GM15510 (cell line): Measurements from ENCODE around the gene USH2A.

Experiments used
- POLR2A ChIP-seq: IDR thresholded peaks from 3 replicates; pipeline ENCODE4 v1.6.1; 2011; ENCODE audit warnings: borderline replicate concordance; ENCODE audit not compliant: insufficient read length; ENCODE audit errors: extremely low read depth

USH2A gene

DNA sequence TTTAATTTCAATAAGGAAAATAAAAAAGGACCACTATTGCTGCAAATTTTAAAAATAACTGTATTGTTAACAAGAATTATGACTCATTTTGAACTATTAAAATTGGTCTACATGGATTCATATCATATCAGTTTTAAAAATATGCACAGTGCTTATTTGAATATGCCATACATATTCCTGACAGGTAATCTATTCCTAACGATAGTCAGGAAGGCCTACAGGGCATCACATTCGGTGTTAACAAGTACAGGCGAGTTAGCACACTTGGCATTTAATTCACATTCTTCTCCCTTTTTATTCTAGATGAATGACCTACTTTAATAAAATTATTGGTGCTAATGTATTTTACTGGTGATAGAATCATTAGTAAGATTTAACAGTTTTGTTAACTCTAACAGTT lies 174.6 kb downstream of the USH2A start:
- TF ChIP-seq POLR2A = no peak

DNA sequence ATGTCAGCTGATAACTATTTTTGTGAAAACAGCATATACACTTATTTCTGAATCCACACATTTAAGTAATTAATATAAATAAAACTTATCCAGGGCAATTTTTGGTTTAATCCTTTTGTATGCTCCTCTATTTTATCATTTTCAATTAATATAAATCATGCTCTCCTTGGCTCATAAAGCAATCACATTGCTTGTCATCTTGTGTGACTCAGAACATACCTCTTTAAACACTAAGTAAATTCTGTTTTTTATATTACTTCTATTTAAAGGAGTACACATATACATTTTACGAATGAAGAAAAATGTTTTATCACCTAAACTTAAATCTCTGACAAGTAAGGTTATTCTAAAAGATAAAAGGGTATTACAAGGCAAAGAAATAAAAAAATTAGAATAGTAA lies 175.3 kb downstream of the USH2A start:
- TF ChIP-seq POLR2A = no peak

DNA sequence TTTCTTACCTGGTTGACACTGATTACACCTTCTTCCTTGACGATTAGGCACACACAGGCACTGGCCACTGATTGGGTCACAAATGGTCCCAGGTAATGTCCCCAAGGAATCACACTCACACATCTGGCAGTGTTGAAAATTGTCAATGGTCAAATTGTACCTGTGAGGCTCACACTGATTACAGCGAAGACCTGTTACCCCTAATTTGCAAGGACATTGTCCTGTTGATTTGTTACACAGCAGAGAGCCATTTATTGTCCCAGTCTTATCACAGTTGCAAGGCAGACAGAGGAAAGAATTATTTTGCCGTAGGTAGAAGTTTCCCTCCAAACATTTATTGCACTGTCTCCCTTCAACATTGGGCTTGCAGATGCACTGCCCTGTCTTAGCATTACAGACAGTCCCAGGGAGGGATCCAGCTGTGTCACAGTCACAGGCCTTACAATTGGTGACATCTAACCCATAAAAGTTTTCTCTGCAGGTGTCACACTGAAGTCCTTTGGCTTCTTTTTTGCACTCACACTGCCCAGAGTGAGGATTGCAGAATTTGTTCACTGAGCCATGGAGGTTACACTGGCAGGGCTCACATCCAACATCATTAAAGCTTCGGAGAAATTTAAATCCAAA lies 176.6 kb downstream of the USH2A start:
- no peak for TF ChIP-seq POLR2A

DNA sequence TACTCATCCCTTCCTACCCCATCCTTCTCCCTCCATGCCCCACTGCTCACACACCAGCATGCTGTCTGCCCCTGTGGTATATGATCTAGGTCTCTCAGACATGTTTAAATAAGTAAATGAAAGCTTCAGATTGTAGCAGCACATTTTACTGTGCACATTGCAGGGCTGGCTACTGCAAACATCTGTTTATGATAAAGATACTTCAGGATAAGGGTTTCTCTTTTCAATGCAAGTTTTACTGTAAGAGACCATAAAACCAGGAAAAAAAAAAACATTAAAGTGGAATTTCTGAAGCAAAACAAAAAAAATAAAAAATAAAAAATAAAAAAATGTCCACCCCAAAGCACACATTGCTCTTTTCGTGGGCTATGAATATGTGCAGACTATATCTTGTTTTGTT lies 184.4 kb downstream of the USH2A start:
- TF ChIP-seq POLR2A = no peak

DNA sequence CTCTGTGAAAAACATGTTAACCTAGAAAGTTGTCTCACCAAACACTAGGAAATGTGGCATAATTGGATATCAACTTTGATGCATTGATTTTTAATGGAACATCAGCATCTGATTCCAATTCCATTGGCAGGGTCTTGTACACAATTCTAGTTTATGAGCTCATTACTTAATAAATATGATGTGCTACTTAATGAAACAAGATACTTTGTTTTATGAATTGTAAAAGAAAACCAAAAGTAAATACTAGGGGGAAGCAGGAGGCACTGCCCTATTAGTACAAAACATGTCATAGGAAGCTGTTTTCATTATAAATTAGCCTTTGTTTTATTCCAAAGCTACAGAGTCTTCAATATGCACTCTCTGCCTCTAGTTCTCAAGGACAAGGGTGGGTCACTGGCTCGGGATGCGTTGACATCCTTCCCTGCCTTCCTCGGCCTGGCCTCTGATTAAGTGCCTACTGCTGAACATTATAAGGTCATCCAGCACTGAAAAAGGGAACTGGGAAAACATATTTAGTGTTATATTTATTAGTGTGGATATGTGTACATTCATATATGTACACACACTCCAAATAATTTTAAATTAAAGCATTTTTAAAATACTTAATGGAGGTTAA lies 185.2 kb downstream of the USH2A start:
- TF ChIP-seq POLR2A = no peak

DNA sequence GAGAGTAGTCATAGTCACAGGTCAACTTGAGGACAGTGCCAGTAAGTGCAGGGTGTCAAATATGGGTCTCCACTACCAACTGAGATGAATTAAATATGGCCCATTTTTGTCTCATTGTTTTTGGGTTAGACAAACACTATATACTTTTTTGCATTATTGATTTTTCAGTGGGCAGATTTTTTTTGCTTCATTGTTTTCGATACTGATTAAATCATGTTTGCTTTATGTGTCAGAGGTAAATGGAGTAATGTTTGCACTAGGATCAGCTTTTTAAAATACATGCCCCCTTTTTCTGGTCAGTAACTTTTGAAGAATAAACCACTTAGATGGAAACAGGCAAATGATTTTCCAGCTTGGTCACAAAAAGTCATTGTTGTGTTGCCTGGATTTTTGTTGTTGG lies 199.0 kb downstream of the USH2A start:
- TF ChIP-seq POLR2A = no peak

DNA sequence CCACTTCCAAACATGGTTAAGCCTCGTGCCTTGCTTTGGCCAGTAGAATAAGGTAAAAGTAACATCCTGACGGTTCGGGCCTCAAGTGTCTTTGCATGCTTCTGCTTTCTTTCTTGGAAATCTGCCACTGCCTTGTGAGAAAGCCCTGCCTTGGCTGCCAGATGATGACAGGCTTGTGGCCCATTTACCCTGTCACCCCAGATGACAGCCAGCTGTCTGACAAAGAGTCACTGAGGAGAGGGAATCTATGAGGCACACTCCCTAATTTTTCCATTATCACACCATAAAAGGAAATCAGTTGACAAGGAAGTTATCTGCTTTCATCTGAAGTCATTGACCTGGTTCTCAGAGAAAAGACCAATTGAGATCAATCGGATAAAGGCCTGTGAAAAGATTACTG lies 199.8 kb downstream of the USH2A start:
- TF ChIP-seq POLR2A = no peak

DNA sequence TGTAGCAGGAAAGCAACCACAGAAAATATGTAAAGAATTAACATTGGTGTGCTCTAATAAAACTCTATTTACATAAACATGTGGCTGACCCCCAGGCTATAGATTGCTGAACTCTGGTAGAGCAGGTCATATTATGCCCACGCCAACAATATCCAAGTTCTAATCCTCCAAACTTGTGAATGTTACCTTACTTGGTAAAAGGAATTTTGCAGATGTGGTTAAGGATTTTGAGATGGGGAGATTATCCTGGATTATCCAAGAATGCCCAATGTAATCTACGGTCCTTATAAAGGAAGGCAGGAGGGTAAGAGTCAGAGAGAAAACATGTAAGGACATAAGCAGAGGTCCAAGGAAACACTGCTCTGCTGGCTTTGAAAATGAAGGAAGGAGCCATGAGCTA lies 201.0 kb downstream of the USH2A start:
- TF ChIP-seq POLR2A = no peak

DNA sequence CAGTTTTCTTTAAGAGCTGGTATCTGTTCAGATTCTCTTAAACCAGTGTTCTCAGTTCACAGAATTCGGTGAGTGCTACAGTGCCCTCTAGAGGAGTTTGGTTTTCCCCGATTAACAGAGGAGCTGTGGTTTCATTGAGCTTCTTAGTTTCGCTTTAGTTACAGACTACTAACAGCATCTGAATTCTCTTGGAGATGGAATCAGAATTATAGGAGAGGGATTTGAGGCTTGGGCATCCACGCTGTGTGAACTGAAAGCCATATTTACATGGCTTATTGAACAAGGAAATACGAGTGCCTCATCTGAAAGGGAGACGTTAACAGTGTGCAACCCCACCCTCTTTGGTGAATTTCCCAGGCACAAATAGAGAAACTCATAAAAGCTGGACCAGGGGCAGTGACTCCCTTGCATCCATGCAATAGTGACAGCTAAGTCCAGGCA lies 202.0 kb downstream of the USH2A start:
- TF ChIP-seq POLR2A = no peak

DNA sequence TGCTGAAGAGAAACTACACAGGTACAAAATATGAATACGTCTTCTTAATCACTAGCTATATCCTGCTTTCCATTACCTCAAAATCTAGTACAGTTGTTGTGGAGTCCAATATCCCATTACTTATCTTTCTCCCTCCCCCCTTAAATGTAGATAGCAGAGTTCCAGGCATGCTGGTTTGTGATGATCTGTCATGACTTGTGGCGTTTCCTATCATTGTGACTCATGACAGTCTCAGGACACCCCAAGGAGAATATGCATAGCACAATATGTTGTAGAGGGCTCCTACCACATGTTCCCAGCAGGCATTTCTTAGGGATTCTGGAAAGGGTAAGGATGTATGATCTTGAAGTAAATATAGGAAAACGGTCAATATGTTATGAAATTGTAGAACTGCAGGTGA lies 206.9 kb downstream of the USH2A start:
- TF ChIP-seq POLR2A = no peak

DNA sequence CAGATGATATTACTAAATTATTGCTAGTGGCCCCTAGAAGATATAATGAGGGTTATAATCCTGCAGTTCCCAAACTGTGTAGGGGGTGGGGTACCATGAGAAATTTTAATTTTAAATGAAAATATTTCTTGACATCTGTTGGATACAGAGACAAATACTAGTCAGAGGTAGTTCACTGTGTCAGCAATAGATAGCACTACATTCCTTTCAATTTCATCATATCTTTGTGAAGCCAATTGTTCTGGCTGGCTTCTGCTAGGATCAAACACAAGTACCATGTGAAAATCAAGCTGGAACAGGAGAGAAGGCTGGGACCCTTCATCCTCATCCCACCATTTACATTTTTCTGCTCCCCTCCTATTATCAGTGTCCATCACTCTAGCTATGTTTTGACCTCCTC lies 208.1 kb downstream of the USH2A start:
- TF ChIP-seq POLR2A = no peak

DNA sequence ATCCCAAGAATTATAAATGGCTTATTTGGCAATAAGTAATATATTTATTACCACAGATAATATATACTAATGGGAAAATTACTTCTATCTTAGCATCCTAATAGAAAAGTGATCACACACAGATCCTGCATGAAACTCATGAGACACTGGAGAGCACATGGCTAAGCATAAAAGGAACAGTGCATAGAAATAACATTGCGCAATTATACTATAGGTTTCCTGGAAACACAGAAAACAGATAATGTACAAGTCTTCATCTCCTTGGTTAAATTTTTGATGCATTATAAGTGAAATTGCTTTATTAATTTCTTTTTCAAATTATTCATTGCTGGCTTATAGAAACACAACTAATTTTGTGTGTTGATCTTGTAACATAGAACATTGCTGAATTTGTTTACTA lies 210.4 kb downstream of the USH2A start:
- no peak for TF ChIP-seq POLR2A

DNA sequence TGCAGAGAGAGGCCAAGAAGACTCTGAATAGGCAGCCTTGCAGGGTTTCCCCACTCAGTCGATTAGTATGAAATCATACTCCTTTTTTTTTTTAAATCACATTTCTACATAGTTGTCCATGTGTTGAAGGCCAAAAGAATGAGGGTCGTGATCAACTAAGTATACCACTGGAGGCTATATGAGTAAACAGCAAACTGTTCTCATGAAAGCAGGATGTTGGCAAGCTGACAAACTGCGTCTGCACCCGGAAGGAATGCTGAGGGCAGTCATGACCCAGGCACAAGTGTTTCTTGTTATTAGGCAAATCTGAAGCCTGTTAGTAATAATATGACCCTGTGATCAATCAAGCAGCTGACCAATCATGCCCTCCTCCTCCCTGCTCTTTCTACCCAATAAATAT lies 213.2 kb downstream of the USH2A start:
- no peak for TF ChIP-seq POLR2A

DNA sequence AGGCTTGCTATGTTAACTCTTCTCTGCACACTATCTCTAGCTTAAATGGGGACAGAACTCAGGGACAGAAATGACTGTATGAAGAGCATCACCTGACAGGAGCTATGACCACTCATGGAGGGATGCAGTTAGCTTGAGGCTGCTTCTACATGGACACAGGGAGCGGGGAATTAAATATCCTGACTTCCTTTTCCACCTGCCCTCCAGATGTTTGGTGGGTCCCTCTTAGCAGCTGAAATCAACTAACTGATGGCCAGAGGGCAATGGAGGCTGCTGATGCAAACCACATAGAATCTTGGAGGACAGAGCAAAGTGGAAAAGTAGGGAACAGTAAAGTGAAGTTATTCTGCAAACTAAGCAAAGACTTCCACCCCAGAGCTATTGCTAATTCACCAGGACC lies 214.1 kb downstream of the USH2A start:
- TF ChIP-seq POLR2A = no peak

DNA sequence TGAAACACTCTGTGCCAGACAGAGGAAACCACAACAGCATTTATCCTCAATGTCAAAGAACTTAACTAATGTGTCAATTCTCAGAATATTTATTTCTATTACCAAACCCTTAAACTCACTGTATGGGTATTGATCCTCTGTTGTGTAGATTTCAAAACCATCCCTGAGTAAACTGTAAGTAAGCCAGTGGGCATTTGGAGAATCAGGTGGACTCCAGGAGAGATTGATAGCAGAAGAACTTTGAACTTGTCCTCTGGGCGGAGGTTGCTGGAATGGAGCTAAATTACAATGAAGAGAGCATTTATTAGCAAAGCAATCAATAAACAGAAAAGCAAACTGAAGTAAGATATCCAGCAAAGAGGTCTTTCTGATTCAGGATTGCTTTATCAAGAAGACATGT lies 216.1 kb downstream of the USH2A start:
- no peak for TF ChIP-seq POLR2A

DNA sequence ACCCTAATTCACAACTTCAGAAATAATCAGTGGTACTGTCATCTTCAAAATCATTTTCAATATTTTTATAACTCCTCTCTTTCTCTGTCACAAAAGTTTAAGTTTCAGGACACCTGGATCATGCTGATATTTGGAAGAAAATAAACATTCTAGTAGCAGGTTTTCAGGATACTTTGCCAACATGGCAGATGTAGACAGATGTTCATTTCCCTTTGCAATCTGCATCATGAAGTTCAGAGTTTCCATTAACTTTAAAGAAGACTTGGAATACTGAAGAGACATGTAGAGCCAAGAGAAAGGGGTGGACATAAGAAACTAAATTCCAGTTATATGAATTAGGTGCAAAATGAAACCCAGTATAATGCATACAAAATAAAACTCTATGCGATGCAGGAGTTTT lies 218.1 kb downstream of the USH2A start:
- no peak for TF ChIP-seq POLR2A

DNA sequence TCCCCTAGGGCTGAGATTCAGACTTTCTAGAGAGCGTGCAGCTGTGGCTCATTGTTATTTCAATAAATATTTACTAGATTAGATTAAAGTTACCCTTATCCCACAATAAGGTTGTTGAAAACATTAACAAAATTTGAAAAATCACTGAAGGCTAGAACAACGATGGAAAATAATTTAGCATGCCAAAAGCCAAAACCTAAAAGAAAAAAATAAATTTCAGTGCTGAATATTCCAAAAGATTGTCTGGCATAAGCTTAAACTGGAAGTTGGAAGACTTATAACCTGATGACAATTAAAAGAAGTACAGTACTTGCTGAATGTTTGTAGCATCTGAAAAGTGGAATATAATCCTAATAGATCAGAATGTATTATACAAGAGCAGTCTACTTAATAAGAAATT lies 221.3 kb downstream of the USH2A start:
- no peak for TF ChIP-seq POLR2A

DNA sequence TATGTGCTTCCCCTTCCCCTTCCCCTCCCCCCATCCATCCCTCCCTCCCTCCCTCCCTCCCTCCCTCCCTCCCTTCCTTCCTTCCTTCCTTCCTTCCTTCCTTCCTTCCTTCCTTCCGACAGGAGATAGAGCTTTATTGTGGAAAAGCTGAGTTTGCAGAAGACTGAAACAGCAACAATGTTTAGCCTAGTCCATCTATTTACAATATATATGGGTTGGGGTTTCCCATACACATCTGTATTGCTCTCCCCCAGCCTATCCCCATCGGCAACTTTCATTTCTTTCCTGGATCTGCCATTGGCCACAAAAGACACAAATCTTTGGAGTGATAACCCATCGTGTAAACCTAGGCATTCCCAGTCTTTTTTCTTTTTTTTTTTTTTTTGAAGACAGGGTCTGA lies 222.3 kb downstream of the USH2A start:
- no peak for TF ChIP-seq POLR2A

DNA sequence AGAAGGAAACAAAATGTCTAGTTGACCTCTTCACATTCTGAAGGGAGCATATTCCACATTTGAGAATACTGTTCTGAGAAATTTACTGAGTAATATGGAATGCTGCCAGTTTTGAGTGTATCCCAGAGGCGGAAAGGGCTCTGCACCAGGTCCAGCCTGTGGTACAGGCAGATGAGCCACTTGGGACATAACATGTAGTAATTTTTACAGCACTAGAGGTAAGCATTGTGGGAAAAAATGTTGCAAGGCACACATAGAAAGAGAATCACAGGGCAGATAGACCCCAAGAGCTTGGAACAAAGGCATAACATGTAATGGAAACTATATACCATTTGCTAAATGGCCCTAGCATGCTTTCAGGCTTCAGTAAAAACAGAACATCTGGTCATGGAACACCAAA lies 228.5 kb downstream of the USH2A start:
- no peak for TF ChIP-seq POLR2A
